Glutamatergic neuron (in vitro differentiated cells): ENCODE data around the gene RASA3. TPM values are rescaled to one million over a fixed set of nuclear protein-coding genes. Genes with fewer than 3 reads are reported as not detected.

Experiments used
- DNase-seq: peaks from one replicate; pipeline ENCODE4 v3.0.0; 2022
- H3K27ac Mint-ChIP-seq: one replicate; pipeline ENCODE4 v1.8.0; 2020; ENCODE audit warnings: mild to moderate bottlenecking, mixed read lengths, inconsistent platforms; ENCODE audit not compliant: unreplicated experiment
- H3K27me3 Mint-ChIP-seq: one replicate; pipeline ENCODE4 v1.8.0; 2020; ENCODE audit warnings: mild to moderate bottlenecking, moderate library complexity, mixed read lengths, inconsistent platforms; ENCODE audit not compliant: unreplicated experiment
- H3K36me3 Mint-ChIP-seq: one replicate; pipeline ENCODE4 v1.8.0; 2020; ENCODE audit warnings: mild to moderate bottlenecking, mixed read lengths, inconsistent platforms; ENCODE audit not compliant: unreplicated experiment
- H3K4me1 Mint-ChIP-seq: one replicate; pipeline ENCODE4 v1.8.0; 2020; ENCODE audit warnings: mild to moderate bottlenecking, low read depth, mixed read lengths, inconsistent platforms; ENCODE audit not compliant: unreplicated experiment
- H3K4me3 Mint-ChIP-seq: one replicate; pipeline ENCODE4 v1.8.0; 2020; ENCODE audit warnings: mild to moderate bottlenecking, mixed read lengths, inconsistent platforms; ENCODE audit not compliant: unreplicated experiment
- H3K9me3 Mint-ChIP-seq: one replicate; pipeline ENCODE4 v1.8.0; 2020; ENCODE audit warnings: mild to moderate bottlenecking, moderate library complexity, mixed read lengths, inconsistent platforms; ENCODE audit not compliant: unreplicated experiment
- total RNA-seq: library from RNA; stranded (reverse); fragmentation: NEBNext Ultra II Directional; extraction: Animal tissue kit (Norgen Biotek cat#: 25700); gene quantifications from one replicate; pipeline ENCODE4 v1.2.1, GENCODE V29; 2021; ENCODE audit not compliant: unreplicated experiment
- TF ChIP-seq, protein P1 (sequence below): fragments of 200-600 bp; sonication (generic); IDR thresholded peaks from one replicate; pipeline ENCODE4 v1.5.0; 2021; ENCODE audit not compliant: partially characterized antibody, unreplicated experiment

Gene RASA3
- total RNA-seq, 1 donor from 2014 or later: 15.2 TPM

DNA sequence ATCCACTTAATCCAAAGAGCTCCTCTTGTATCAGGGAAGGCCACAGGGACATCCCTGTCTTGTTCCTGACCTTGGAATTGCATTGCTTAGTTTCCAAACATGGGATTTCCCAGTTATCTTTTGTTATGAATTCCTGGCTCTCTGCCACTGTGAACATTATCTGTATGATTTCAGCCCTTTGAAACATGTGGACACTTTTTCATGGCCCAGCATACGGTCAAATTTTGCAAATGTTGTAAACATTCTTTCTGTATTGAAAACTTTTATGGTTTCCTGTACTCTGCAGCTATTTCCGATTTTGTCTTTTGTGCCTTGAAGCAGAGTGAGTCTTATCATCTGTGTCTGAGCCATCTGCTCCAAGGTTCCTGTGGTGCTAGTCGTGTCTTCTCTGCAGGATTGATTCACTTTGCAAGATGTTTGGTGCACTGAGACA is 42.1 kb upstream of the RASA3 start:
- Mint-ChIP-seq H3K27ac (no peak overlapping the region), H3K4me1 (peaks cover 6% of the 10 kb centered on the region), H3K36me3 (peaks cover 16% of the 10 kb centered on the region)

DNA sequence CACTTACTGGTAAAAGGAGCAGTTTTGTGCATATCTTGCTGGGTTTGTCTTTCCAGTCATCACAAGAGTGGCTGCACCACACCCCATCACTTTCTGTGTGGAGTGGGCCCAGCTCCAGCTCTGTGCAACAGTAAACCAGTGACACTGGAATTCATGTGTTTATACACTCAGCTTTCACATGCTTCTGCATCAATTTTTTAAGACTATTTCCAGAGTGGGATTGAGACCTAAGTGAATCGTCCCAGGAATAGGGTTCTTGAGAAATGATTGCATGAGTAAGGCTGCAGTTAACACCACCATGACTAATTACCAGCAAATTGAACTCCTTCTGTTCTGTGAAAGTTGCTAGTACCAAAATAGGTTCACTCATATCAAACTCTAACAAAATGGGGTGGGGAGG is 41.3 kb upstream of the RASA3 start:
- Mint-ChIP-seq H3K4me3 (no peak overlapping the region), H3K27ac (peak overlapping the region; percentile 38), H3K4me1 (peaks cover 2% of the 10 kb centered on the region), H3K36me3 (peaks cover 16% of the 10 kb centered on the region), H3K27me3 (peaks cover 13% of the 10 kb centered on the region), H3K9me3 (peaks cover 19% of the 10 kb centered on the region)
- no peak for DNase-seq
- TF ChIP-seq, protein P1, sequence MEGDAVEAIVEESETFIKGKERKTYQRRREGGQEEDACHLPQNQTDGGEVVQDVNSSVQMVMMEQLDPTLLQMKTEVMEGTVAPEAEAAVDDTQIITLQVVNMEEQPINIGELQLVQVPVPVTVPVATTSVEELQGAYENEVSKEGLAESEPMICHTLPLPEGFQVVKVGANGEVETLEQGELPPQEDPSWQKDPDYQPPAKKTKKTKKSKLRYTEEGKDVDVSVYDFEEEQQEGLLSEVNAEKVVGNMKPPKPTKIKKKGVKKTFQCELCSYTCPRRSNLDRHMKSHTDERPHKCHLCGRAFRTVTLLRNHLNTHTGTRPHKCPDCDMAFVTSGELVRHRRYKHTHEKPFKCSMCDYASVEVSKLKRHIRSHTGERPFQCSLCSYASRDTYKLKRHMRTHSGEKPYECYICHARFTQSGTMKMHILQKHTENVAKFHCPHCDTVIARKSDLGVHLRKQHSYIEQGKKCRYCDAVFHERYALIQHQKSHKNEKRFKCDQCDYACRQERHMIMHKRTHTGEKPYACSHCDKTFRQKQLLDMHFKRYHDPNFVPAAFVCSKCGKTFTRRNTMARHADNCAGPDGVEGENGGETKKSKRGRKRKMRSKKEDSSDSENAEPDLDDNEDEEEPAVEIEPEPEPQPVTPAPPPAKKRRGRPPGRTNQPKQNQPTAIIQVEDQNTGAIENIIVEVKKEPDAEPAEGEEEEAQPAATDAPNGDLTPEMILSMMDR: no peak

More for the DNA sequence above, 42.1 kb upstream of the RASA3 start:
- Mint-ChIP-seq H3K27me3 (peaks cover 14% of the 10 kb centered on the region), H3K9me3 (peaks cover 20% of the 10 kb centered on the region), H3K4me3 (no peak overlapping the region)
- no peak for DNase-seq
- TF ChIP-seq, protein P1: no peak

DNA sequence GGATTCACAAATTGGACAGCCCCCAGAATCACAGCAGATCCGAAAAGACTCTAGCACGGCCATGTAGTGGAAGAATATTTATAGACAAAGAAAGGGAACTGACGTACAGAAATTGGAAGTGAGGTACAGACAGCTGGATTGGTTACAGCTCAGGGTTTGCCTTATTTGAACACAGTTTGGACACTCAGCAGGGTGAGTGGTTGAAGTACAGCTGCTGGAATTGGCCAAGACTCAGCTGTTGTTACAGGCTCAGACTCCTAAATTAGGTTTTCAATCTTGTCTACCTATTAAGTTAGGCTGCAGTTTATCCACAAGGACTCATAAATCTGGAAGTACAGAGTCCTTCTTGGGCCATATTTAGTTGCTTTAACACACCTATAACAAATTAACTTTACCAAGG is 40.8 kb upstream of the RASA3 start:
- H3K27ac Mint-ChIP-seq: no peak overlapping the region
- H3K27me3 Mint-ChIP-seq: peaks cover 13% of the 10 kb centered on the region
- peaks cover 18% of the 10 kb centered on the region for H3K9me3 Mint-ChIP-seq
- no peak overlapping the region for H3K4me3 Mint-ChIP-seq
- peaks cover 16% of the 10 kb centered on the region for H3K36me3 Mint-ChIP-seq
- TF ChIP-seq, protein P1: no peak
- H3K4me1 Mint-ChIP-seq: no peaks in the 10 kb centered on the region
- no peak for DNase-seq

GRCh38 chr13:114167885-114168284 is 35.5 kb upstream of the RASA3 start:
- TF ChIP-seq, protein P1: no peak

GRCh38 chr13:114167426-114167825 is 35.0 kb upstream of the RASA3 start:
- Mint-ChIP-seq H3K27ac (no peak overlapping the region), H3K36me3 (no peaks in the 10 kb centered on the region), H3K4me1 (peaks cover 6% of the 10 kb centered on the region), H3K27me3 (peaks cover 3% of the 10 kb centered on the region), H3K4me3 (no peak overlapping the region), H3K9me3 (peaks cover under 1% of the 10 kb centered on the region)
- TF ChIP-seq, protein P1: no peak
- no peak for DNase-seq

More at GRCh38 chr13:114167885-114168284, 35.5 kb upstream of the RASA3 start:
- Mint-ChIP-seq H3K27ac (no peak overlapping the region), H3K4me3 (no peak overlapping the region), H3K9me3 (no peaks in the 10 kb centered on the region), H3K27me3 (peaks cover 3% of the 10 kb centered on the region), H3K36me3 (peaks cover 1% of the 10 kb centered on the region), H3K4me1 (peaks cover 3% of the 10 kb centered on the region)
- DNase-seq: no peak
